GM03348 (cell line): ENCODE data around the gene DIP2C.
"Not testable (repeated sequence)": the region's sequence is repeated elsewhere in the genome, so short reads cannot be mapped to it uniquely, and the experiment has no call there.

Source experiments
- DNase-seq: peaks from one replicate; pipeline ENCODE4 v3.0.0; 2012; ENCODE audit warnings: low spot score

The DIP2C gene

GRCh38 chr10:375815-376505, 313.5 kb downstream of the DIP2C start:
- no peak for DNase-seq

- no peak for DNase-seq
These were observed 315.1 kb downstream of the DIP2C start for GRCh38 chr10:374354-374753.

DNA sequence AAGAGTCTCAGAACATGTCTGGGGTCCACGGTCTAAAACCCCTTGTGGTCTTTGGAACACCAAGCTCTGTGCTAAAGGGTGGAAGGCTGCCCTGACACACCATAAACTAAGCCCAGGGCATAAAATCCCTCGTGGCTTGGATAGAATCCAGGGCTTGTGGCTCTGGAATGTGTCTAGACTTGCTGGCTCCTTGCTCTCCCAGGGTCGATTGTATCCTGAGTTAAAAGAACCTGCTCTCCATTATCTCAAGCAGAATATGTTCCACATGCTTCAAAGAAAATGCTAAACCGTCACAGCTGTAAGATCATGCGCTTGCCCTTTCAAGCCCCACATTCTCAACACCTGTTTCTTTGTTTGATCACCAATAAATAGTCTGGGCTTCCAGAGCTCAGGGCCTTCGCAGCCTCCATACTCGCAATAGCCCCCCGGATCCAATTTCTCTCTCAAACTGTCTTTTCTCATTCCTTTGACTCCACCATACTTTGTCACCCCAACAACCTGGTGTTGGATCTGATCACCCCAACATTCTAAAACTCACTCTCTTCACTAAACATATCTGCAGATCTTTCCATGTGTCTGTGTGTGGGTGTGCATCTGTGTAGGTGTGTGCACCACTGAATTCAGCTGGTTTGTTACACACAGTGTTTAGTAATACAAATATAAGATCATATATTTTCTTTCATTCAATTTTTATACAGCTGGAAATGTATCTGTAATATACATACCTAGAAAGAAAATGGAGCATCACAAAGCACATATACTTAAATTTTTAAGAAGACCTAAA, 315.8 kb downstream of the DIP2C start:
- peak; percentile 47 for DNase-seq

- peak; percentile 41 for DNase-seq
These were observed 316.5 kb downstream of the DIP2C start for GRCh38 chr10:373015-373414.

DNA sequence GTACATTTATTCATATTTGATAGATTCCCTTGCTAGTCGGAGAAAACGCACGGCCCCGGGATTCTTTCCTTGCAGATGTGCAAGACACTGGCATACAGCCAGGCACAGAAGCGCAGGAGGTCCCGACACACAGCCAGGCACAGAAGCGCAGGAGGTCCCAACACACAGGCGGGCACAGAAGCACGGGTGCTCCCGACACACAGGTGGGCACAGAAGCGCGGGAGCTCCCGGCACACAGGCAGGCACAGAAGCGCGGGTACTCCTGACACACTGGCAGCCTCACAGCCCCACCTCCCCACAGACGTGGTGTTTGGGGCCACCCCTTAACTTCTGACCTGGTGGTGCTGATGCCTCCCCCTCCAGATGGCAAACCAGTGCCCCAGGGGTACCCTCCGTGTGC, 316.9 kb downstream of the DIP2C start:
- no peak for DNase-seq

DNA sequence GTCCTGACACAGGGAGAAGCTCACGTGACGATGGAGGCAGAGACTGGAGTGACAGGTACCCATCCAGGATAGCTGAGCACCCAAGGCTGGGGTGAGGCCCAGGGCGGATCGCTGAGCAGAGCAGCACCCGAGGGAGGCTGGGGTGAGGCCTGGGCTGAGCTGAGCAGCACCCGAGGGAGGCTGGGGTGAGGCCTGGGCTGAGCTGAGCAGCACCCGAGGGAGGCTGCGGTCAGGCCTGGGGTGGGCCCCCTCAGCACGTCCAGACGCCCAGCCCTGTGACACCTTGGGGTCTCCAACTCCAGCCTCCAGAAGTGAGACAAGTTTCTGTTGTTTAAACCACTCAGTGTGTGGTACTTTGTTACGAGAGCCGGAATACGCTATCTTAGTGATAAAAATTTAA, 318.0 kb downstream of the DIP2C start:
- no peak for DNase-seq

- no peak for DNase-seq
These were observed 319.0 kb downstream of the DIP2C start for GRCh38 chr10:370449-370825.

DNA sequence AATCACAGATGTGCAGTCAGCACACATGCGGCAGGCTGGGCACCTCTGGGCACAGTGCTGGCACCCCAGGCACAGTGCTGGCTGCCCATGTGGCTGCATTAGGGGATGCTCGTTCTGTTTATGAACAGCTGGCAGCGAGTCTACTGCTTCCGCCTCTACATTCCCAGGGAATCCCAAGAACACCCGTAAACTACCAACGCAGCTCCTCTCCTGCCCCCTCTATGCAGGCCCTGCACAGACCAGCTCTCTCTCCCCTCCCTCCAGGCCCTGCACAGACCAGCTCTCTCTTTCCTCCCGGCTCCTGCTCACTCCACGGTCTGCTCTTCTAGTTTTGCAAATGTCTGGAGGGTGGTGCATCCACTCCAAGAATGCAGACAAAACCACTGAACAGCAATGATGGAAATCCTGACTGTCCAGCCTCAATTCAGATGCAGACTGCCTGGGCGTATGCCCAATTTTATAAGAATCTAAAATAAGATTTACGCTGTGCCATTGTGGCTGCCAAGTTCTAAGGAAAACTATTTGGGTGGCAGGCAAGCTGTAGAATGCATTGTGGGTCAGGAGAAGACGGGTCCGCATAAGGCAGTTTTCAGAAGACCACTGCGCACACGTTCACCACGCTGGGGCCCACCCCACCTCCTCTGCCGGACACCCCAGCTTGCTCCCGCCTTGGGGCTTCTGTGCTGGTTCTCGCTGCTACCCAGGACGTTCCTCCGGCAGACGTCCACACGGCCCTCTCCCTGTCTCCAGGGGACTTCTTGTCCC, 319.6 kb downstream of the DIP2C start:
- peak; percentile 93 for DNase-seq

DNA sequence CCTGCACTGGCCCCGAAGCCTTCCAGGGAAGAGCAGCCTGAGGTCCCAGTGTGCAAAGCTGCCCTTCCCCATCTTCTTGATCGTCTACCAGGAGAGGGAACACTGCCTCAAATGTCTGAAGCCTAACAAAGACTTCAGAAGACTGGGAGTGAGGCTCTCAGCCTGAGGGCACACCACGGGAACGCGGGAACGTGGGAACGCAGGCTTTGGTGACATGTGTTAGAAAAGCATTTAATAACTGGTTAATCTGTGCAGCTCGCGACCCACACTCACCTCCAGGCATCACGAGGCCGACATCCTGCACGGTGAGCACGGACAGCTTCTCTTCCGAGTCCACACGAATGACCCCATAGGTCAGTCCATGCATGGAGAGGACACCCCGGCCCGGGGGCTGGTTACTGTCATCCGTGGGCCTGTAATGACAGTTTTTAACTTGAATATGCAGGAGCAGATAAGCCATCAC, 320.2 kb downstream of the DIP2C start:
- no peak for DNase-seq

- no peak for DNase-seq
These were observed 320.8 kb downstream of the DIP2C start for GRCh38 chr10:368579-369220.

GRCh38 chr10:368107-368506, 321.4 kb downstream of the DIP2C start:
- DNase-seq, result not testable (repeated sequence)

DNA sequence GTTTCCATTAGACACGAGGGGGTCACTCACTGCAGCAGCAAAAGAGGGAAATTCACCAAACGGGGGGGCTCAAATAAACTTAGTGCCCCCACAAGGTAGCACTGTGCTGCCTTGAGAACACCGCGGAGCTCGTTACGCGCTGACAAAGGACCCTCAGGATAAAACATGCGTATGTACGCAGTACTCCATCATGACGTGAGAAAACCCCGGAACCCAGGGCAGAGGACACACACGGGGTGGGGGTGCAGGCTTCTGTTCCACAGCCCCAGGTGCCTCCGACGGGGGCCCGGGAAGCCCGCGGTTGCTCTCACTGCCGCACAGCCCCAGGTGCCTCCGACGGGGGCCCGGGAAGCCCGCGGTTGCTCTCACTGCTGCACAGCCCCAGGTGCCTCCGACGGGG, 321.8 kb downstream of the DIP2C start:
- DNase-seq, result no peak

DNA sequence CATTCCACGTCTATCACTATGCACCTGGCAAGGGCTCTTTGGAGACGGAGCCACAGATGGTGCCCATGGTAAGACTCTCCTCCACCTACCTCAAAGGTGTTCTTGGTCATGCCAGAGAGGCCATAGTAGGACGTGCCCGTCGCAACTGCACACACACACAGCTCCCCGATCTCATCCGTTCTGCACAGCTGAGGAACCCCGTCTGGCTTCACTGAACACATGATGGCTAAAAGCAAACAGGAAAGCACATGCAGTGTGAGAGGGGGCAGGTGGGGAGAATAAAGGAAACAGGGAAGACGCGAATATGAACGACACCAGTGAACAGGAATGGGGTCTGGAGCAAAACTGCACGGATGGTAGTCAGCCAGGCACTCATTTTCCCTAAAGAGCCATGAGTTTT, 323.3 kb downstream of the DIP2C start:
- no peak for DNase-seq

- DNase-seq, result no peak
These were observed 325.1 kb downstream of the DIP2C start for GRCh38 chr10:364267-364775.

GRCh38 chr10:363152-363551, 326.3 kb downstream of the DIP2C start:
- no peak for DNase-seq

- DNase-seq, result no peak
These were observed 328.0 kb downstream of the DIP2C start for GRCh38 chr10:361203-362081.

GRCh38 chr10:360653-361052, 328.8 kb downstream of the DIP2C start:
- no peak for DNase-seq

DNA sequence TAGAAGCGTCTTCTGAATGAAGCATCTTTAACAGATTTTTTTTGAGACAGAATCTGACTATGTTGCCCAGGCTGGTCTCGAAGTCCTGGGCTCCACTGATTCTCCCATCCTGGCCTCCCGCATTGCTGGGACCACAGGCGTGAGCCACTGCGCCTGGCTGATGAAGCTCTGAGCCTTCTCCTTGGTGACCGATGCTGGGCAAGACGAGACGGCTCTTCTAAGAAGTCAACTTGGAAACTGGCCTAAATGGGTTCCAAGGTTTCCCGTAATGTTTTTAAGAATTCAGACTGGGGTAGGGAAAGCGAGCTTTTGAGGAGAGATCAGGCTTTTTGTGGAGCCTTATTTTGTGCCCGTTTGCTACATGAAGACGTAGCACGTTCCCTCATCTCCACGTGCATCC, 329.7 kb downstream of the DIP2C start:
- DNase-seq, result no peak

DNA sequence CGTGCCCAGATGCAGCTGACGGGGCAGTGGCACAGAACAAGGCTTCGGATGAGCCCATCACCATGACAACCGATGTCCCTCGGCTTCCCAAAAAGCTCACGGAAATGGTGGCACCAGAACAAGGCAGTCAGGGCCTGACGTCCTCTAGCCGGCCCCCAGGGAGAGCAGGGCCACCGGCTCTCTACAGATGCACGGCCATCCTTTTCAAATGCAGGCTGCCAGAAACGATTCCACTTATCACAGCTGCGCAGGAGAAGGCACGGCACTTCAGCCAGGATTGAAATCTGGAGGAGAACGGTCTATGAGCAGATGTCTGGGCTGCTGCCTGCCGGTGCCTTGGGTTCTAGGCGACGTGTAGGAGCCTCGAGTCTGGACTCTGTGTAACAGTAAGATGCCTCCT, 330.4 kb downstream of the DIP2C start:
- no peak for DNase-seq

DNA sequence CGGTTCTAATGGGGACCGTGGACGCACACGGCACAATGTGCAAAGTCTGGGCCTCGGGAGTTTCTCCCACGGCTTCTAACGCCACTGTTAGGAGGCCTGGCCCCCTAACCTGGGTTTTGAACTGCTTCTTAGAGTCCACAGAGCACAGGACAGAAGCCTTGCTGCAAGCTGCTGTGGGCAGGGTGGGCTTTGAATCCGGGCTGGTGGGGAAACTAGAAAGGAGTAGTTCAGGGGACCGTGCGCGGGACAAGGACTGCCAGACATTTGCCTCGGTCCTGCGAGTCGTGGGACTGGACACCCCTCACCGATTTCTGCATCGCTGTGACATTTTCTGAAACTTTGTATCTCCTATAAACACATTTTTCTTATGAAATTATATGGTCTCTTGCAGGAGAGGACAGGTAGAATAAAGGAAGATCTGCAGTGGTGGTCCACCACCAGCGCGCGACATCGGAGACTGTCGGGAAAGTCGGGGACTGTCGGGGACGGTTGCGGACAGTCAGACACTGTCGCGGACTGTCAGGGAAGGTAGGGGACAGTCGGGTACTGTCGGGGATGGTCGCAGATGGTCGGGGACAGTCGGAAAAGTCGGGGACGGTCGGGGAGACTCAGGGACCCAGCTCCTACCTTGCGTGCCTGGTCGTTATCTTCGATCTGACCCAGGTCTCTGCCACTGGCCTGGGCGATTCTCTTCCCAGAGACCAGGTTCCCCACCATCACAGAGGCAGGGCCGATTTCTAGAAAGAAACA, 332.1 kb downstream of the DIP2C start:
- no peak for DNase-seq
